IMR-90 (cell line): ENCODE data around the gene TOGARAM2. TPM values are rescaled to one million over a fixed set of nuclear protein-coding genes. Genes with fewer than 3 reads are reported as not detected.

Experiments used
- microRNA-seq, 2 experiments: library from miRNA; stranded (forward) in 1 of 2; unstranded in 1 of 2; fragments of 10-50 nt in 1 of 2; fragments of <30 nt in 1 of 2; gene quantifications in 1 of 2; microRNA quantifications in 1 of 2; one replicate each; pipeline versions ENCODE3 to v1.1.0; 2013 to 2020; ENCODE audit not compliant: insufficient read depth in 1 of 2, insufficient read length in 1 of 2, unreplicated experiment in 1 of 2
- polyA plus RNA-seq, 3 experiments: library from polyadenylated mRNA; depleted of rRNA; stranded (reverse); fragments of >200 nt; gene quantifications; 2 replicates each; pipeline ENCODE4 v1.2.3, GENCODE V29; 2012; ENCODE audit warnings: low replicate concordance in 1 of 3
- small RNA-seq, 5 experiments: library from RNA; depleted of rRNA; stranded (forward); fragments of <200 nt; gene quantifications; one replicate each; pipeline ENCODE3, GENCODE V24; 2012
- total RNA-seq: library from RNA; depleted of rRNA; stranded (reverse); fragments of >200 nt; gene quantifications from 2 replicates; pipeline ENCODE4 v1.2.3, GENCODE V29; 2012; rRNA removed

Gene TOGARAM2
- total and polyA plus RNA-seq, 2 of the 4 experiments (the other 2 are of a cell fraction), result under 0.01 to 0.38 TPM

Small RNA genes within 50 kb of the gene (microRNA-seq; reads per million reads assigned to microRNA genes)
- gene RF00019 (ENCODE audit: insufficient read depth, insufficient read length), result not detected

Small RNA genes within 50 kb of the gene (small RNA-seq; reads per million reads assigned to genes)
- gene RF00019, result 0 reads per million in 5 experiments

Other genes starting within 250 kb of the TOGARAM2 start
- 111 and 271 TPM in 2 replicates for gene PPP1CB, start 229.5 kb upstream of the TOGARAM2 start, total RNA-seq
- gene PPP1CB, start 229.5 kb upstream of the TOGARAM2 start, polyA plus RNA-seq (2012; rRNA removed), result 20.4 and 37.7 TPM in 2 replicates
- gene SPDYA, start 170.5 kb upstream of the TOGARAM2 start, total RNA-seq, result not detected in 2 replicates
- not detected in 2 replicates for gene SPDYA, start 170.5 kb upstream of the TOGARAM2 start, polyA plus RNA-seq (2012; rRNA removed)
- 5.7 and 11.1 TPM in 2 replicates for gene TRMT61B, start 111.0 kb upstream of the TOGARAM2 start, total RNA-seq
- gene TRMT61B, start 111.0 kb upstream of the TOGARAM2 start, polyA plus RNA-seq (2012; rRNA removed), result 4.9 and 6.6 TPM in 2 replicates
- 220 and 300 TPM in 2 replicates for gene WDR43, start 86.6 kb upstream of the TOGARAM2 start, total RNA-seq
- 37.7 and 40.3 TPM in 2 replicates for gene WDR43, start 86.6 kb upstream of the TOGARAM2 start, polyA plus RNA-seq (2012; rRNA removed)
- not detected in 2 replicates for gene PCARE, start 93.2 kb downstream of the TOGARAM2 start, total RNA-seq
- not detected in 2 replicates for gene PCARE, start 93.2 kb downstream of the TOGARAM2 start, polyA plus RNA-seq (2012; rRNA removed)
- gene CLIP4, start 134.1 kb downstream of the TOGARAM2 start, total RNA-seq, result 64.2 and 66.3 TPM in 2 replicates
- 26.8 and 29.7 TPM in 2 replicates for gene CLIP4, start 134.1 kb downstream of the TOGARAM2 start, polyA plus RNA-seq (2012; rRNA removed)